MM.1S (cell line): ENCODE data around the gene CD320.

ENCODE experiments used
- EZH2 ChIP-seq: fragments of 300-600 bp; sonication (generic); optimal IDR thresholded peaks from 2 replicates; pipeline ENCODE3; 2017; ENCODE audit warnings: low read depth, mild to moderate bottlenecking, antibody characterized with exemption, low read length, mixed read lengths
- EZH2phosphoT487 ChIP-seq: fragments of 300-600 bp; sonication (generic); IDR thresholded peaks from 2 replicates; pipeline ENCODE4 v1.6.1; 2018; ENCODE audit warnings: antibody characterized with exemption, low read length
- TF ChIP-seq, protein P1 (sequence below): fragments of 300-600 bp; sonication (generic); IDR thresholded peaks from 2 replicates; pipeline ENCODE4 v1.5.1; 2016; ENCODE audit warnings: antibody characterized with exemption, low read length, mixed read lengths

DNA sequence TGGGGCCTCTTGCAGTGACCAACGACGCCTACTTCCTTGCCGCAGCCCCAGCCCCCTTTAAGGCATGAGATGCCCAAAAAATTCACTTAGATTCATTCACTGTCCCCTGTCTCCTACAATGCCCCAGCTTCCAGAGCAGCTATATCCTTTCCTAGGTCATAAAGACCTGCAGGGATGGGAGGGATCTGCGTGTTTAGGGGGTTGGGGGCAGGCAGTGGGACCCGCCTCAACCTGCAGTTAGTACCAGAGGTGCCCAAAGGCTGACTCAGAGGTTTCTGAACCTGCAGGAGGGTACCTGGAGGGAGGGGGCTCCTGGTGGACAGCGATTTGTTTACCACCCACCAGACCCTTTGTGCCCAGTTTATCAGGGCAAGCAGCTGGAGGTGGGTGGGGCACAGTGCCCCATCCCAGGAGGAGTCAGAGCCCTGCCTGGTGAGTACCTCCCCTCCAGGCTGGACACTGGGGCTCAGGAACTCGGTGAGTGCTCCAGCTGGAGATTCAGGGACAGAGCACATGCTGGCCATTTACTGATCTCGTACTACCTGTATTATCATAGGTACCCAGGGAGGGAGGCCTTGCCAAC lies 23.2 kb upstream of the CD320 start:
- TF ChIP-seq, protein P1, sequence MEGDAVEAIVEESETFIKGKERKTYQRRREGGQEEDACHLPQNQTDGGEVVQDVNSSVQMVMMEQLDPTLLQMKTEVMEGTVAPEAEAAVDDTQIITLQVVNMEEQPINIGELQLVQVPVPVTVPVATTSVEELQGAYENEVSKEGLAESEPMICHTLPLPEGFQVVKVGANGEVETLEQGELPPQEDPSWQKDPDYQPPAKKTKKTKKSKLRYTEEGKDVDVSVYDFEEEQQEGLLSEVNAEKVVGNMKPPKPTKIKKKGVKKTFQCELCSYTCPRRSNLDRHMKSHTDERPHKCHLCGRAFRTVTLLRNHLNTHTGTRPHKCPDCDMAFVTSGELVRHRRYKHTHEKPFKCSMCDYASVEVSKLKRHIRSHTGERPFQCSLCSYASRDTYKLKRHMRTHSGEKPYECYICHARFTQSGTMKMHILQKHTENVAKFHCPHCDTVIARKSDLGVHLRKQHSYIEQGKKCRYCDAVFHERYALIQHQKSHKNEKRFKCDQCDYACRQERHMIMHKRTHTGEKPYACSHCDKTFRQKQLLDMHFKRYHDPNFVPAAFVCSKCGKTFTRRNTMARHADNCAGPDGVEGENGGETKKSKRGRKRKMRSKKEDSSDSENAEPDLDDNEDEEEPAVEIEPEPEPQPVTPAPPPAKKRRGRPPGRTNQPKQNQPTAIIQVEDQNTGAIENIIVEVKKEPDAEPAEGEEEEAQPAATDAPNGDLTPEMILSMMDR: no peak
- TF ChIP-seq EZH2 (no peak), EZH2phosphoT487 (no peak)
